Activated T-cell treated with anti-CD3 and anti-CD28 coated beads, Interleukin-2, amount 50 U/mL, for 4 hours (primary cell): ENCODE data around the gene ADAD2. TPM values are rescaled to one million over a fixed set of nuclear protein-coding genes. Genes with fewer than 3 reads are reported as not detected.
"Not testable (repeated sequence)": the region's sequence is repeated elsewhere in the genome, so short reads cannot be mapped to it uniquely, and the experiment has no call there.

Source experiments
- ATAC-seq, 2 donors: fragments of 200-7000 bp; cut with Tn5 transposase; one replicate each; pipeline ENCODE4 v1.10.0; 2021
- DNase-seq: peaks from one replicate; pipeline ENCODE4 v3.0.0-alpha.2; 2020
- H3K27me3 Mint-ChIP-seq: one replicate; pipeline ENCODE4 v1.8.0; 2021; ENCODE audit warnings: low read depth, mixed read lengths
- H3K36me3 Mint-ChIP-seq: one replicate; pipeline ENCODE4 v1.8.0; 2022; ENCODE audit warnings: mixed read lengths; ENCODE audit not compliant: insufficient read depth
- H3K4me1 Mint-ChIP-seq: one replicate; pipeline ENCODE4 v1.8.0; 2021; ENCODE audit warnings: low read depth, mixed read lengths
- H3K4me3 Mint-ChIP-seq: one replicate; pipeline ENCODE4 v1.8.0; 2021; ENCODE audit warnings: mild to moderate bottlenecking, moderate library complexity, mixed read lengths
- H3K9me3 Mint-ChIP-seq: one replicate; pipeline ENCODE4 v1.8.0; 2021; ENCODE audit warnings: mixed read lengths
- total RNA-seq, 3 donors: library from RNA; stranded (reverse); gene quantifications; one replicate each; pipeline ENCODE4 v1.2.1, GENCODE V29; 2021

Gene ADAD2
- total RNA-seq, 3 donors from 2014 or later, result 0.10 to 0.11 TPM; not detected in 1

GRCh38 chr16:84197466-84198128 is 6.6 kb downstream of the ADAD2 start:
- H3K9me3 Mint-ChIP-seq, result no peaks in the 10 kb centered on the region
- DNase-seq (no peak), ATAC-seq (no peak)
- no peaks in the 10 kb centered on the region for H3K36me3 Mint-ChIP-seq
- peaks cover 16% of the 10 kb centered on the region for H3K4me1 Mint-ChIP-seq
- no peaks in the 10 kb centered on the region for H3K27me3 Mint-ChIP-seq
- H3K4me3 Mint-ChIP-seq, result no peak overlapping the region

DNA sequence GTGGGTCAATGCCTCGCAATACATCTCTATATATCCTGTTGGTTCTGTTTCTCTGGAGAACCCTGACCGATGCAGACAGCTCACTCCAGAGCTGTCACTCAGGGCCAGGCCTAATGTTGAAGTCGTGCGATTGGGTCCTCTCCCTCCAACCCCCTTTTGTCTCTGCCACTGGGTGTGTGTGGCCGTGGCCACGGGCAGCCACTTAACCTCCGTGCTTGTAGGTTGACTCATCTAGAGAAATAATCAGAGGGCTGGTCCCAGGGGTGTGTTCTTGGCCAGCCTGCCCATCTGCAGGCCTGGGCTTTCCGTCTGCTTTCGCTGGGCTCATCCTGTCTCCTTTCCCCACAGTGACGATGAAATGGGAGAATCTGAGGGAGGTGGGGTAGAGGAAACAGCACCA is 7.4 kb downstream of the ADAD2 start:
- no peaks in the 10 kb centered on the region for H3K9me3 Mint-ChIP-seq
- H3K36me3 Mint-ChIP-seq, result no peaks in the 10 kb centered on the region
- H3K4me1 Mint-ChIP-seq, result peaks cover 12% of the 10 kb centered on the region
- no peaks in the 10 kb centered on the region for H3K27me3 Mint-ChIP-seq
- DNase-seq (no peak), ATAC-seq (no peak)
- no peak overlapping the region for H3K4me3 Mint-ChIP-seq

- H3K27me3 Mint-ChIP-seq, result no peaks in the 10 kb centered on the region
- H3K9me3 Mint-ChIP-seq, result no peaks in the 10 kb centered on the region
- no peak overlapping the region for H3K4me3 Mint-ChIP-seq
- DNase-seq (no peak), ATAC-seq (no peak)
- peaks cover 5% of the 10 kb centered on the region for H3K4me1 Mint-ChIP-seq
- no peaks in the 10 kb centered on the region for H3K36me3 Mint-ChIP-seq
These were observed 8.1 kb downstream of the ADAD2 start for GRCh38 chr16:84199097-84199496.

GRCh38 chr16:84199861-84200260 is 8.9 kb downstream of the ADAD2 start:
- ATAC-seq, result no peak
- no peak for DNase-seq

DNA sequence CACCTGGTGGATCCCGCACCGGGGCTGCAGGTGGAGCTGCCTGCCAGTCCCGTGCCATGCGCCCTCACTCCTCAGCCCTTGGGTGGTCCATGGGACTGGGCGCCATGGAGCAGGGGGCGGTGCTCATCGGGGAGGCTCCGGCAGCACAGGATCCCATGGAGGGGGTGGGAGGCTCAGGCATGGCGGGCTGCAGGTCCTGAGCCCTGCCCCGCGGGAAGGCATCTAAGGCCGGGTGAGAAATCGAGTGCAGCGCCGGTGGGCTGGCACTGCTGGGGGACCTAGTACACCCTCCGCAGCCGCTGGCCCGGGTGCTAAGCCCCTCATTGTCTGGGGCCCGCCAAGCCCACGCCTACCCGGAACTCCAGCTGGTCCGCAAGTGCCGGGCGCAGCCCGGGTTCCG is 13.6 kb downstream of the ADAD2 start:
- not testable (repeated sequence) for ATAC-seq, H3K9me3 Mint-ChIP-seq, H3K4me3 Mint-ChIP-seq, DNase-seq, H3K27me3 Mint-ChIP-seq, H3K4me1 Mint-ChIP-seq, H3K36me3 Mint-ChIP-seq

More at GRCh38 chr16:84199861-84200260, 8.9 kb downstream of the ADAD2 start:
- H3K27me3 Mint-ChIP-seq, result no peaks in the 10 kb centered on the region
- H3K36me3 Mint-ChIP-seq, result no peaks in the 10 kb centered on the region
- H3K4me1 Mint-ChIP-seq, result no peaks in the 10 kb centered on the region
- H3K9me3 Mint-ChIP-seq, result no peaks in the 10 kb centered on the region
- no peak overlapping the region for H3K4me3 Mint-ChIP-seq

- H3K4me1 Mint-ChIP-seq, H3K36me3 Mint-ChIP-seq, H3K9me3 Mint-ChIP-seq, ATAC-seq, H3K27me3 Mint-ChIP-seq, H3K4me3 Mint-ChIP-seq, DNase-seq: not testable (repeated sequence)
These were observed 14.2 kb downstream of the ADAD2 start for GRCh38 chr16:84205123-84205522.

- Mint-ChIP-seq H3K9me3 (no peaks in the 10 kb centered on the region), H3K27me3 (peaks cover 3% of the 10 kb centered on the region), H3K4me3 (no peak overlapping the region), H3K4me1 (no peaks in the 10 kb centered on the region), H3K36me3 (no peaks in the 10 kb centered on the region)
- ATAC-seq (no peak), DNase-seq (no peak)
These were observed 15.2 kb downstream of the ADAD2 start for GRCh38 chr16:84205976-84206691.

DNA sequence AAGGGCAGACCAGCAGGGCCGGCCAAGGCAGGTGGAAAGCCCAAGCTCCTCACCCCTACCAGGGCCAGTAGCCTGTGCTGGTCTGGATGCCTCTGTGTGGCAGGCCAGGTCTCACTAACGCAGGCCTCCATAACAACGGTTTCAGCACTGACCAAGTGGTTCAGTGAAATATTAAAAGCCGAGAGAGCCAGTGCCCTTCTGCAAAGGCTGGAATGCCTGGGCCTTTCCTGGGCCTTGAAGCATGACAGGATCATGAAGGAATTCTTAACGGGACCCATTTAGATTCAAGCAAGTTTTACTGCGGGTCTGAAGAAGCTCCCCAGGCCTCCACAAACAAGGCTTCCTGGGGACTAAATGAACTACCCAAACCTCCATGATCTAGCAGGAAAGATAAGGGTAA is 16.3 kb downstream of the ADAD2 start:
- Mint-ChIP-seq H3K9me3 (no peaks in the 10 kb centered on the region), H3K4me1 (no peaks in the 10 kb centered on the region), H3K36me3 (no peaks in the 10 kb centered on the region), H3K27me3 (peaks cover 3% of the 10 kb centered on the region), H3K4me3 (no peak overlapping the region)
- DNase-seq, result no peak
- ATAC-seq, result no peak

- Mint-ChIP-seq H3K9me3 (no peaks in the 10 kb centered on the region), H3K27me3 (peaks cover 3% of the 10 kb centered on the region), H3K4me1 (no peaks in the 10 kb centered on the region), H3K4me3 (no peak overlapping the region), H3K36me3 (no peaks in the 10 kb centered on the region)
- no peak for DNase-seq
- ATAC-seq, result no peak
These were observed 16.9 kb downstream of the ADAD2 start for GRCh38 chr16:84207879-84208278.

DNA sequence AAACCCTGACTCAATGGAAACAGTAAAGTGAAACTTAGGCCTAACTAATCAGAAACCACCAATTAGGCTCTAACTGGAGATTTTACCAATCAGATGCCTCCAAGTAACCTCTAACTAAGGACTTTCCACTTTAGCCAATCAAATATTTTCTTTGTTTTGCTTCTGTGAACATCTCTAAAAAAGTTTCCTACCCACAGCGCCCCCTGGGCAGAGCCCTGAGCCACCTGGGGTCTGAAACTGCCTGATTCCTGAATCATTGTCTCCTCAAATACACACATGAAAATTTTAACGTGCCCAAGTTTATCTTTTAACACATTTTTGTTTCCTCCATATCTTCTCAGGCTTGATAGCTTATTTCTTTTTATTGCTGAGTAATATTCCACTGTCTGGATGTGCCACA is 19.0 kb downstream of the ADAD2 start:
- Mint-ChIP-seq H3K36me3 (no peaks in the 10 kb centered on the region), H3K27me3 (peaks cover 3% of the 10 kb centered on the region), H3K9me3 (no peaks in the 10 kb centered on the region), H3K4me3 (no peak overlapping the region), H3K4me1 (no peaks in the 10 kb centered on the region)
- no peak for ATAC-seq
- no peak for DNase-seq

GRCh38 chr16:84212154-84212553 is 21.2 kb downstream of the ADAD2 start:
- Mint-ChIP-seq H3K4me1 (no peaks in the 10 kb centered on the region), H3K4me3 (no peak overlapping the region), H3K36me3 (no peaks in the 10 kb centered on the region), H3K9me3 (no peaks in the 10 kb centered on the region), H3K27me3 (no peaks in the 10 kb centered on the region)
- ATAC-seq (no peak), DNase-seq (no peak)

DNA sequence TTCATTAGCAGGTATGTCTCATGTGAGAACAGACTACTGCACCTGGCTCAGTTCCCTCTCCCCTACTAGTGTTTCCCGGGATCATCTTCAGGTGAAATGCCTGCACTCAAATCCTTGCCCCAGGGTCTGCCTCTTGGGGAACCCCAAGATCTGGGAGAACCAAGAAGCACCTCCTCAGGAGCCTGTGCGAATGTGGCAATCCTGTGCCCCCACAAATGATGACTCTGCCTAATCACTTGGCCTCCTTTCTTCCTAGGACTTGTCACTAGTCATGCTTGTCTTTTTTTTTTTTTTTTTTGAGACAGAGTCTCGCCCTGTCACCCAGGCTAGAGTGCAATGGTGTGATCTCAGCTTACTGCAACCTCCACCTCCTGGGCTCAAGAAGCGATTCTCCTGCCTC is 21.7 kb downstream of the ADAD2 start:
- Mint-ChIP-seq H3K4me3 (no peak overlapping the region), H3K9me3 (no peaks in the 10 kb centered on the region), H3K36me3 (no peaks in the 10 kb centered on the region), H3K27me3 (no peaks in the 10 kb centered on the region), H3K4me1 (no peaks in the 10 kb centered on the region)
- DNase-seq (no peak), ATAC-seq (no peak)

DNA sequence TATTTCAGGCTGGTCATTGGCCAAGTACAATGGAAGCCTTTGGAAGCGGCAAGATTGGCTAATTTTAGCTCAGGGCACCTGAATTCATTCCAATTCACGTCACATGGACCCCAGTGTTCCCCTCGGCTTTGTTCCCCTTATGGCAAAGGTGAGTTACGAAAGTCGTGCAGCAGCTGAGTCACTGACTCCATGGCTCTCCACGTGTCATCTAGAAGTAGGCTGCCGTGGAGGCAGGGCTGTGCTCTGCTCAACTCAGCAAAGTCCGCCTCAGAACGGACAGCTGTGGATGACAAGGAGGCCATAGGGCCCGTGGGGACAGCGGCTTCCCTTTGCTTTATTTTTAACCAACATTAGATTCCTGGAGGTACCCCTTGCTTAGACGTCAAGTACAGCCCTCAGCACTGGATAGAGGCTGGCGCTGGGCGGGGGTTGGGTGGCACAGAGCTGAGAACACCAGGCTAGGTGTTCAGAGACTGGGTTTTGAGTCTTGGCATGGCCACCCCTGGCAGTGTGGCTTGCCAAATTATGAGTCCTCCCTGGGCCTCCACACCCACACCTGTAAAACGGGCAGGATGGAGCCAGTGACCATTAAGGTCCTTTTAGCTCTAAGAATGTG is 23.6 kb downstream of the ADAD2 start:
- H3K9me3 Mint-ChIP-seq, result no peaks in the 10 kb centered on the region
- no peak for ATAC-seq
- H3K4me1 Mint-ChIP-seq, result no peaks in the 10 kb centered on the region
- peaks cover 5% of the 10 kb centered on the region for H3K27me3 Mint-ChIP-seq
- no peak for DNase-seq
- no peak overlapping the region for H3K4me3 Mint-ChIP-seq
- H3K36me3 Mint-ChIP-seq, result no peaks in the 10 kb centered on the region

DNA sequence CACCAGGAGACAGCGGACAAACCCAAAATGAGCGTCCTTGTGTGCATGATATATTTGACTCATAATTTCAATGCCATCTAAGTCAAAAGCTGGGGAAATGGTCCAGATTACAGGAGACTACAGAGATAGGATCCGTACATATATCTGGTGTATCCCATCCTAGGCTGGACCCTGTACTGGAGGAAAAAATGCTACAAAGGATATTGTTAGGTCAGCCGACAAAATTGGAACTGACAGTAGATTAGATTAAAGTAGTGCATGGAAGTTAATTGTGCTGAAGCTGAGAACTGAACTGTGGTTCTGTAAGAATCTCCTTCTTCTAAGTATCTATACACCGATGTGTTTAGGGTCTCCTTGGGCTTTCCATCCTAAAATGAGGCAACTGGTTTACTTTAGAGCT is 24.6 kb downstream of the ADAD2 start:
- H3K9me3 Mint-ChIP-seq, result no peaks in the 10 kb centered on the region
- H3K36me3 Mint-ChIP-seq, result no peaks in the 10 kb centered on the region
- no peak overlapping the region for H3K4me3 Mint-ChIP-seq
- ATAC-seq (no peak), DNase-seq (no peak)
- peaks cover 5% of the 10 kb centered on the region for H3K27me3 Mint-ChIP-seq
- H3K4me1 Mint-ChIP-seq, result no peaks in the 10 kb centered on the region

DNA sequence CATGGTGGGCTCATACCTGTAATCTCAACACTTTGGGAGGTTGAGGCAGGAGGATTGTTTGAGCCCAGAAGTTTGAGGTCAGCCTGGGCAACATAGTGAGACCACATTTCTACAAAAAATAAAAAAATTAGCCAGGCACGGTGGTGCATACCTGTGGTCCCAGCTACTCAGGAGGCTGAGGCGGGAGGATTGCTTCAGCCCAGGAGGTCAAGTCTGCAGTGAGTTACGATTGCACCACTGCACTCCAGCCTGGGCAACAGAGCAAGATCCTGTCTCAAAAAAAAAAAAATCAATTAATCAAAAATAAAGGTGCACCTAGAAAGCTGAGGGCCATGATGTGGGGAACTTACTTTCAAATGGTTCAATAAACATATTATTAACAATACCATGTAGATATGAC is 25.2 kb downstream of the ADAD2 start:
- not testable (repeated sequence) for H3K36me3 Mint-ChIP-seq, H3K4me3 Mint-ChIP-seq, H3K4me1 Mint-ChIP-seq, H3K9me3 Mint-ChIP-seq, DNase-seq, ATAC-seq, H3K27me3 Mint-ChIP-seq
